Osteoblast (primary cell): Measurements from ENCODE around the gene CDC42BPG. TPM values are rescaled to one million over a fixed set of nuclear protein-coding genes. Genes with fewer than 3 reads are reported as not detected.

Experiments used
- DNase-seq: peaks from one replicate; pipeline ENCODE4 v3.0.0; 2011; ENCODE audit warnings: low spot score, mixed read lengths; ENCODE audit not compliant: insufficient read length; ENCODE audit errors: missing footprints
- H2AFZ ChIP-seq: 2 replicates; pipeline ENCODE4 v1.6.0; 2011; ENCODE audit warnings: mild to moderate bottlenecking, low read length
- H3K27ac ChIP-seq: 2 replicates; pipeline ENCODE4 v1.5.1; 2011; ENCODE audit warnings: mild to moderate bottlenecking, low read depth, low read length, moderate library complexity
- H3K27me3 ChIP-seq: 2 replicates; pipeline ENCODE4 v1.6.0; 2012; ENCODE audit warnings: mild to moderate bottlenecking, control low read depth, inconsistent platforms, low read length, moderate library complexity; ENCODE audit not compliant: insufficient read depth
- H3K36me3 ChIP-seq: 2 replicates; pipeline ENCODE4 v1.5.1; 2011; ENCODE audit warnings: mild to moderate bottlenecking, low read length, control low read depth, moderate library complexity; ENCODE audit not compliant: insufficient read depth
- H3K4me1 ChIP-seq: 2 replicates; pipeline ENCODE4 v1.5.1; 2011; ENCODE audit warnings: mild to moderate bottlenecking, low read length, control low read depth, moderate library complexity; ENCODE audit not compliant: insufficient read depth
- H3K4me2 ChIP-seq: 2 replicates; pipeline ENCODE4 v1.6.0; 2011; ENCODE audit warnings: mild to moderate bottlenecking, low read length; ENCODE audit not compliant: insufficient read depth
- H3K4me3 ChIP-seq: fragments of 200-600 bp; sonication (generic); 3 replicates; pipeline ENCODE4 v1.5.1; 2012; ENCODE audit warnings: mild to moderate bottlenecking, low read length, inconsistent platforms; ENCODE audit not compliant: insufficient read depth
- H3K79me2 ChIP-seq: 2 replicates; pipeline ENCODE4 v1.6.0; 2012; ENCODE audit warnings: mild to moderate bottlenecking, low read length, control low read depth, inconsistent platforms; ENCODE audit not compliant: insufficient read depth
- H3K9me3 ChIP-seq: 2 replicates; pipeline ENCODE4 v1.5.1; 2011; ENCODE audit warnings: low read depth, low read length, control low read depth
- H4K20me1 ChIP-seq: 2 replicates; pipeline ENCODE4 v1.6.0; 2012; ENCODE audit warnings: mild to moderate bottlenecking, low read length, control low read depth; ENCODE audit not compliant: insufficient read depth
- total RNA-seq: library from RNA; depleted of rRNA; stranded (reverse); fragments of >200 nt; gene quantifications from 2 replicates; pipeline ENCODE4 v1.2.3, GENCODE V29; 2012
- TF ChIP-seq, protein P1 (sequence below): IDR thresholded peaks from 2 replicates; pipeline ENCODE4 v1.5.1; 2011; ENCODE audit warnings: mild to moderate bottlenecking, low read depth, low read length, moderate library complexity; ENCODE audit errors: extremely low read depth

The CDC42BPG gene
- total RNA-seq, 1 donor, result under 0.01 TPM

- H3K36me3 ChIP-seq, result peaks cover 44% of the 10 kb centered on the region
- H3K4me1 ChIP-seq, result peaks cover 49% of the 10 kb centered on the region
- H3K4me2 ChIP-seq, result no peak overlapping the region
- H2AFZ ChIP-seq, result no peak overlapping the region
- H3K79me2 ChIP-seq, result peaks cover 93% of the 10 kb centered on the region
- no peaks in the 10 kb centered on the region for H3K9me3 ChIP-seq
- peaks cover 84% of the 10 kb centered on the region for H4K20me1 ChIP-seq
- TF ChIP-seq, protein P1, sequence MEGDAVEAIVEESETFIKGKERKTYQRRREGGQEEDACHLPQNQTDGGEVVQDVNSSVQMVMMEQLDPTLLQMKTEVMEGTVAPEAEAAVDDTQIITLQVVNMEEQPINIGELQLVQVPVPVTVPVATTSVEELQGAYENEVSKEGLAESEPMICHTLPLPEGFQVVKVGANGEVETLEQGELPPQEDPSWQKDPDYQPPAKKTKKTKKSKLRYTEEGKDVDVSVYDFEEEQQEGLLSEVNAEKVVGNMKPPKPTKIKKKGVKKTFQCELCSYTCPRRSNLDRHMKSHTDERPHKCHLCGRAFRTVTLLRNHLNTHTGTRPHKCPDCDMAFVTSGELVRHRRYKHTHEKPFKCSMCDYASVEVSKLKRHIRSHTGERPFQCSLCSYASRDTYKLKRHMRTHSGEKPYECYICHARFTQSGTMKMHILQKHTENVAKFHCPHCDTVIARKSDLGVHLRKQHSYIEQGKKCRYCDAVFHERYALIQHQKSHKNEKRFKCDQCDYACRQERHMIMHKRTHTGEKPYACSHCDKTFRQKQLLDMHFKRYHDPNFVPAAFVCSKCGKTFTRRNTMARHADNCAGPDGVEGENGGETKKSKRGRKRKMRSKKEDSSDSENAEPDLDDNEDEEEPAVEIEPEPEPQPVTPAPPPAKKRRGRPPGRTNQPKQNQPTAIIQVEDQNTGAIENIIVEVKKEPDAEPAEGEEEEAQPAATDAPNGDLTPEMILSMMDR, result no peak
- peak overlapping the region; percentile 2 for H3K27ac ChIP-seq
- no peak for DNase-seq
- no peaks in the 10 kb centered on the region for H3K27me3 ChIP-seq
- H3K4me3 ChIP-seq, result no peak overlapping the region
These were observed 28.5 kb upstream of the CDC42BPG start for GRCh38 chr11:64872790-64873488.

DNA sequence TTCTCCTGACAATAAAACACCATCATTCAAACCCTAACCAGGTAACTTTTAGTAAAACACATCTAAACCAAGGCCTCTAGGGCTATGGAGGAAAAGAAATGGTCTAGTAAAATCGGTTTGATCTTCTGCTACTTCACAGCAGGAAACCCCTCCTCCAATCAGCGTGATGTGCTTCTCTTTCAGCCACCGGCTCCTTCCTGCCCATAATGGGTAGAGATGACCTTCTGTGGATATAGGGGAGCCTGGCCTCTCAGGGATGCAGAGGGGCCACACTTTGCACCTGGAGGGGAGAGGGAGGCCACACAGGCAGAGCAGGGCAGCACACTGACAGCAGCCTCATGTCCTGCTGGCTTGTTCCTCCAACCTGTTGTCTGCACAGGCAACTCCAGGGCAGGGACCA is 27.0 kb upstream of the CDC42BPG start:
- Histone ChIP-seq H3K36me3 (peaks cover 57% of the 10 kb centered on the region), H4K20me1 (peaks cover 73% of the 10 kb centered on the region), H3K27me3 (no peaks in the 10 kb centered on the region), H3K4me2 (no peak overlapping the region), H3K79me2 (peaks cover 93% of the 10 kb centered on the region), H3K9me3 (no peaks in the 10 kb centered on the region), H3K4me1 (peaks cover 42% of the 10 kb centered on the region), H3K27ac (peak overlapping the region; percentile 90), H3K4me3 (no peak overlapping the region), H2AFZ (no peak overlapping the region)
- no peak for DNase-seq
- TF ChIP-seq, protein P1, result no peak

DNA sequence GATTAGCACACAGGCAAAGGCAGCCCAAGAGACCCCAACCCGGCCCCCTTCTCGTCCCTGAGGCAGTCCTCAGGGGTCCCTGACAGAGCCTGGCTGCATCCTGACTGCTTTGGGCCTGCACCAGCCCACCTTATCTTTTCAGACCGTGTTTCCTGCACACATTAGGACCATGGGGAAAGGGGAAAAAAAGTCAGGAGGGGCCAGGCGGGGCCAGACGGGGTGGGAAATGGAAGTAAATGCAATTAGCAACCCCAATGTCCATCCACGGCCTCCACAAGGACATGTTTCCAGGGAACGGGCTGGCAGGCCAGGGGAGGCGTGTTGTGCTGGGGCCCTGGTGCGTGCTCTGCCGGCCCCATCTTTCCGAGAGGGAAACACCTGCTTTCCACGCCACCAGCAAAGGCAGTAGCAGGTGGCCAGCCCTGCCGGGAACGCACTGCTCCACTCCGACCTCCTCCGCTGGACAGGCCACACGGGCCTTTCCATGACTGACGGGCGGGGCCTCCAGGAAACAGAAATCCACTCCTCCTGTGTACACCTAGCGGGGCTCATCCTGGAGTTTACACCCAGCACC is 26.5 kb upstream of the CDC42BPG start:
- H3K9me3 ChIP-seq, result no peaks in the 10 kb centered on the region
- H4K20me1 ChIP-seq, result peaks cover 68% of the 10 kb centered on the region
- no peaks in the 10 kb centered on the region for H3K27me3 ChIP-seq
- peak overlapping the region; percentile 90 for H3K27ac ChIP-seq
- TF ChIP-seq, protein P1, result no peak
- peaks cover 93% of the 10 kb centered on the region for H3K79me2 ChIP-seq
- peaks cover 41% of the 10 kb centered on the region for H3K4me1 ChIP-seq
- peak overlapping the region; percentile 69 for H3K4me2 ChIP-seq
- H3K36me3 ChIP-seq, result peaks cover 62% of the 10 kb centered on the region
- no peak for DNase-seq
- H2AFZ ChIP-seq, result no peak overlapping the region
- H3K4me3 ChIP-seq, result no peak overlapping the region

GRCh38 chr11:64870176-64870892 is 25.9 kb upstream of the CDC42BPG start:
- Histone ChIP-seq H2AFZ (no peak overlapping the region), H3K4me2 (peak overlapping the region; percentile 69), H3K9me3 (no peaks in the 10 kb centered on the region), H4K20me1 (peaks cover 62% of the 10 kb centered on the region), H3K36me3 (peaks cover 62% of the 10 kb centered on the region), H3K27me3 (no peaks in the 10 kb centered on the region), H3K27ac (peak overlapping the region; percentile 90), H3K4me3 (peak overlapping the region; percentile 58), H3K79me2 (peaks cover 89% of the 10 kb centered on the region), H3K4me1 (peaks cover 43% of the 10 kb centered on the region)
- TF ChIP-seq, protein P1, result no peak
- DNase-seq, result peak; percentile 97
